ENCODE data around the gene GOLGA6B.
"Not testable (repeated sequence)": the region's sequence is repeated elsewhere in the genome, so short reads cannot be mapped to it uniquely, and the experiment has no call there.

GRCh38 chr15:72648631-72649253 is 5.8 kb upstream of the GOLGA6B start:
- not testable (repeated sequence) for TF ChIP-seq CTCF (IDR thresholded peaks at IDR 0.05; ENCODE audit: poor library complexity); EZH2phosphoT487 (IDR thresholded peaks at IDR 0.05; ENCODE audit: low read depth, severe bottlenecking, unreplicated experiment); EZH2 (IDR thresholded peaks at IDR 0.05; ENCODE audit: borderline replicate concordance)

Data from hepatocyte (in vitro differentiated cells).